AG04449 (cell line): ENCODE data around the gene SLC6A13.
"Not testable (repeated sequence)": the region's sequence is repeated elsewhere in the genome, so short reads cannot be mapped to it uniquely, and the experiment has no call there.

Experiments used
- CTCF ChIA-PET: fragments of 350-600 bp; formaldehyde crosslinking; extraction: SDS; loops from one replicate; lab custom pipeline; 2021; ENCODE audit warnings: antibody characterized with exemption; lab: Yijun Ruan, JAX
- POLR2A ChIA-PET: fragments of 400-600, 350-600 bp; formaldehyde crosslinking; extraction: SDS; loops from one replicate; lab custom pipeline; 2020; ENCODE audit warnings: antibody characterized with exemption, inconsistent platforms; lab: Yijun Ruan, JAX
- DNase-seq: peaks from one replicate; pipeline ENCODE4 v3.0.0-alpha.2; 2010; ENCODE audit warnings: low read depth, low spot score
- H3K4me3 ChIP-seq: 2 replicates; pipeline ENCODE4 v1.5.1; 2011; ENCODE audit warnings: low read depth, mild to moderate bottlenecking, control low read depth, low read length
- CTCF ChIP-seq: IDR thresholded peaks from one replicate; pipeline ENCODE4 v1.5.1; 2011; ENCODE audit warnings: mild to moderate bottlenecking, moderate library complexity, low read length, control low read depth, inconsistent platforms; ENCODE audit not compliant: insufficient read depth; ENCODE audit errors: missing control alignments

SLC6A13 gene

GRCh38 chr12:262817-263216 is at the start of gene SLC6A13:
Gene SLC6A13, minus strand, starts transcription at chr12:262836. Its CDS starts 2,784 bp downstream, at chr12:260052.
- DNase-seq = no peak
- CTCF ChIA-PET = no interaction called here
- no peak within 1 kb of the TSS for H3K4me3 ChIP-seq
- TF ChIP-seq CTCF = no peak
- POLR2A ChIA-PET = no interaction called here

GRCh38 chr12:308511-308910 is 45.9 kb upstream of the SLC6A13 start:
- no peak for TF ChIP-seq CTCF
- DNase-seq = no peak
- CTCF ChIA-PET = no interaction called here
- H3K4me3 ChIP-seq = no peak overlapping the region
- POLR2A ChIA-PET = no interaction called here

DNA sequence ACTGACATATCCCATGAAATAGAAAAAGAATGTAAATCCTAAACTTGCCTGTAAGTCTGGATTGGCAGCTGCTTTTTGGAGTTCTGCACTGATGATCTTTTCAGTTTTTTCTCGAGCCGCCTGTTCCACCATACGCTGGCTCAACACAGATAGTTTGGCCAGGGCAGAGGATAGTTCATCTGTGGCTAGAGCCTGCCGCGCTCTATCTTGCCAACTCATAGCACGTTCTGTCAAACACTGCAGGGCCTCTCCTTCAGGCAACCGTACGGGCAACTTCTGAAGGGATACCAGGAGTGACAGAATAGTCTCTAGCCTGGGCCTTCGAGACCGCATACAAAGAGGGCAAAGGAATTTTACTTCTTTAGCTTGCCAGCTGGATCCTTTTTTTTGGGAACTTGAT is 44.8 kb upstream of the SLC6A13 start:
- no peak overlapping the region for H3K4me3 ChIP-seq
- no peak for TF ChIP-seq CTCF
- no peak for DNase-seq
- CTCF ChIA-PET = no interaction called here
- POLR2A ChIA-PET = no interaction called here

DNA sequence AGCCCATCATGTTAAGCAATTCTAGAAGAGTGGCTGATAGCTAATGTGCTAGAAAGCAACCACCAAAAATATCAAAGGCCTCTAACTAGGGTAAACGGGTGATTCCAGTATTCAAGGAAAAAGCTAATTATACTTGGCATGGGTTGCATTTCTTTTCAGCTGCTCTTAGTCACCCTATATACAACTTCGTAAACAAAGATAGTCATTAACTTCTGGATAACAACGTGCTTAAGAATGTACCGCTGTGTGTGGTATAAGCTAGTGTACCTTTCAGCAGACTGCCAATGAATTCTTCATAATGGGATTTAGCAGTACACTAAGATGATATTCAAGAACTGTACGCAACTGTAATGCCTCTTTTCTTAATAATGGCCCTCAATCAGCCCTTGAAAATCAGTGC is 42.2 kb upstream of the SLC6A13 start:
- H3K4me3 ChIP-seq = no peak overlapping the region
- ChIA-PET CTCF (no interaction called here), POLR2A (no interaction called here)
- TF ChIP-seq CTCF = no peak
- no peak for DNase-seq

DNA sequence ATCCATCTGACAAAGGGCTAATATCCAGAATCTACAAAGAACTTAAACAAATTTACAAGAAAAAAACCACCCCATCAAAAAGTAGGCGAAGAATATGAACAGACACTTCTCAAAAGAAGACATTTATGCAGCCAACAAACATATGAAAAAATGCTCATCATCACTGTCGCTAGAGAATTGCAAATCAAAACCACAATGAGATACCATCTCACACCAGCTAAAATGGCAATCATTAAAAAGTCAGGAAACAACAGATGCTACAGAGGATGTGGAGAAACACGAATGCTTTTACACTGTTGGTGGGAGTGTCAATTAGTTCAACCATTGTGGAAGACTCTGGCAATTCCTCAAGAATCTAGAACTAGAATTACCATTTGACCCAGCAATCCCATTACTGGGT is 40.1 kb upstream of the SLC6A13 start:
- POLR2A ChIA-PET, H3K4me3 ChIP-seq, DNase-seq, CTCF ChIA-PET: not testable (repeated sequence)

DNA sequence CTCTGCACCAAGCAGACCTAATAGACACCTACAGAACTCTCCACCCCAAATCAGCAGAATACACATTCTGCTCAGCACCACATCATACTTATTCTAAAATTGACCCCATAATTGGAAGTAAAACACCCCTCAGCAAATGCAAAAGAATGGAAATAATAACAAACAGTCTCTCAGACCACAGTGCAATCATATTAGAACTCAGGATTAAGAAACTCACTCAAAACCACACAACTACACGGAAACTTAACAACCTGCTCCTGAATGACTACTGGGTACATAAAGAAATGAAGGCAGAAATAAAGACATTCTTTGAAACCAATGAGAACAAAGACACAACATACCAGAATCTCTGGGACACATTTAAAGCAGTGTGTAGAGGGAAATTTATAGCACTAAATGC is 37.5 kb upstream of the SLC6A13 start:
- DNase-seq, POLR2A ChIA-PET, CTCF ChIA-PET, H3K4me3 ChIP-seq: not testable (repeated sequence)

GRCh38 chr12:299511-299910 is 36.9 kb upstream of the SLC6A13 start:
- H3K4me3 ChIP-seq, CTCF ChIA-PET, POLR2A ChIA-PET, DNase-seq: not testable (repeated sequence)

GRCh38 chr12:298059-298458 is 35.4 kb upstream of the SLC6A13 start:
- POLR2A ChIA-PET, CTCF ChIA-PET: not testable (repeated sequence)

GRCh38 chr12:295132-295531 is 32.5 kb upstream of the SLC6A13 start:
- H3K4me3 ChIP-seq = no peak overlapping the region
- ChIA-PET POLR2A (no interaction called here), CTCF (interaction anchor here (1.4 kb wide), 1 partner anchor 26 kb away, joined by 3 read pairs; no protein-coding TSS in a partner anchor)
- no peak for DNase-seq
- TF ChIP-seq CTCF = no peak

More at GRCh38 chr12:298059-298458, 35.4 kb upstream of the SLC6A13 start:
- not testable (repeated sequence) for H3K4me3 ChIP-seq, DNase-seq
